ENCODE results near the gene MYL7. TPM values are rescaled to one million over a fixed set of nuclear protein-coding genes. Genes with fewer than 3 reads are reported as not detected.

The MYL7 gene
- total and polyA plus RNA-seq, 2 of the 13 experiments (the other 11 are each of a cell fraction or from before 2014, with no cell fraction given) = 1.8 TPM; not detected in 1

DNA sequence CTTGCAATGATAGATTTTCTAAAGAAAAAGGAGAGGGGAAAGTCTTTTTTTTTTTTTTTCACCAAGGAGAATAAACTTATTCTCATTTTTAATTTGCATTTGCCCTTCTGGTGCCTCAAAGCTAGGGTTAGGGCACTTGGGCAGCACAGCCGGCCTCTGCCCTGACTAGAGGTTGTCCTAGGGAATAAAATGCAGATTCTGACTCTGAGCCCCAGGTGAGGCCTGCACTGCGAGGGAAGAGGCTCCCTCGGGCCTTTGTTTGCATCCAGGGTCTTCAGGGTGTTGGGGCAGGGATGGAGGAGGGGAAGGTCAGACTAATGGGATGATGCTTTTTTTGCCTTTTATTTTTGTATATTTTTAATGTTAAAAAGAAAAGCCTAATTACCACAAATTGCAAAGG, 7.8 kb downstream of the MYL7 start:
- peaks cover 2 to 3% of the 10 kb centered on the region in 2 experiments; a peak in 1 of 5 replicates for H3K27me3 ChIP-seq (ENCODE audit: control insufficient read depth in 1 of 2, insufficient read depth in 2 of 2, low read length in 2 of 2)
- ATAC-seq (no peak), FAIRE-seq (no peak), DNase-seq (ENCODE audit: low spot score) (no peak)
- intact Hi-C loops (cut with micrococcal nuclease; ENCODE audit: unreplicated experiment) = loop anchor here (10.0 kb wide), 1 partner anchor 62 kb away; no protein-coding TSS in a partner anchor
- no TSS peak for BruUV-seq (replicated peaks)
- ChIA-PET POLR2A (no interaction called here), CTCF (ENCODE audit: low intra/inter-chr PET ratio, low total read pairs) (no interaction called here)
- H3K27ac ChIP-seq (ENCODE audit: extremely low read length, insufficient read depth, low read length) = no peak overlapping the region
- WGBS (ENCODE audit: low lambda C conversion rate) = 21% methylated on average over 3 of the region's 3 CpGs
- peaks cover 35% of the 10 kb centered on the region for H3K4me1 ChIP-seq (ENCODE audit: insufficient read depth, low read length)
- H3K36me3 ChIP-seq (replicated peaks in 1 of 2; ENCODE audit: control insufficient read depth in 1 of 2, insufficient read depth in 2 of 2, low read length in 2 of 2) = no peaks in the 10 kb centered on the region
- H2AFZ ChIP-seq (ENCODE audit: low read length) = no peak overlapping the region
- H3K9ac ChIP-seq (ENCODE audit: insufficient read depth, low read depth, low read length) = no peak overlapping the region
- in situ Hi-C loops (cut with HindIII; ENCODE audit: extremely low pct_ligation_motif_present, low pct_unique_long_range_greater_than_20kb) = no loop called here
- no peak overlapping the region for H3K4me2 ChIP-seq (ENCODE audit: low read depth, low read length)
- no peaks in the 10 kb centered on the region for H3K9me3 ChIP-seq (ENCODE audit: low read length)
- H4K20me1 ChIP-seq (ENCODE audit: insufficient read depth, low read length) = no peaks in the 10 kb centered on the region
- H3K4me3 ChIP-seq (replicated peaks in 1 of 3; ENCODE audit: insufficient read depth in 1 of 3, low read depth in 2 of 3, low read length in 3 of 3) = no peak overlapping the region
- no peaks in the 10 kb centered on the region for H3K79me2 ChIP-seq (ENCODE audit: insufficient read depth, low read length)
- TF ChIP-seq GATA4 (IDR thresholded peaks at IDR 0.05; ENCODE audit: borderline replicate concordance, low read depth) = no peak
- TF ChIP-seq ZNF3 (CRISPR knock-in tag; IDR thresholded peaks at IDR 0.05) = no peak
- TF ChIP-seq HOXA5 (CRISPR knock-in tag; IDR thresholded peaks at IDR 0.05) = no peak
- no peak for TF ChIP-seq SALL1 (CRISPR knock-in tag; IDR thresholded peaks at IDR 0.05)
- no peak for TF ChIP-seq AKAP8 (CRISPR knock-in tag; IDR thresholded peaks at IDR 0.05)
- TF ChIP-seq, protein P1, sequence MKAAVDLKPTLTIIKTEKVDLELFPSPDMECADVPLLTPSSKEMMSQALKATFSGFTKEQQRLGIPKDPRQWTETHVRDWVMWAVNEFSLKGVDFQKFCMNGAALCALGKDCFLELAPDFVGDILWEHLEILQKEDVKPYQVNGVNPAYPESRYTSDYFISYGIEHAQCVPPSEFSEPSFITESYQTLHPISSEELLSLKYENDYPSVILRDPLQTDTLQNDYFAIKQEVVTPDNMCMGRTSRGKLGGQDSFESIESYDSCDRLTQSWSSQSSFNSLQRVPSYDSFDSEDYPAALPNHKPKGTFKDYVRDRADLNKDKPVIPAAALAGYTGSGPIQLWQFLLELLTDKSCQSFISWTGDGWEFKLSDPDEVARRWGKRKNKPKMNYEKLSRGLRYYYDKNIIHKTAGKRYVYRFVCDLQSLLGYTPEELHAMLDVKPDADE (CRISPR knock-in tag; IDR thresholded peaks at IDR 0.05) = no peak
- TF ChIP-seq, protein P2, sequence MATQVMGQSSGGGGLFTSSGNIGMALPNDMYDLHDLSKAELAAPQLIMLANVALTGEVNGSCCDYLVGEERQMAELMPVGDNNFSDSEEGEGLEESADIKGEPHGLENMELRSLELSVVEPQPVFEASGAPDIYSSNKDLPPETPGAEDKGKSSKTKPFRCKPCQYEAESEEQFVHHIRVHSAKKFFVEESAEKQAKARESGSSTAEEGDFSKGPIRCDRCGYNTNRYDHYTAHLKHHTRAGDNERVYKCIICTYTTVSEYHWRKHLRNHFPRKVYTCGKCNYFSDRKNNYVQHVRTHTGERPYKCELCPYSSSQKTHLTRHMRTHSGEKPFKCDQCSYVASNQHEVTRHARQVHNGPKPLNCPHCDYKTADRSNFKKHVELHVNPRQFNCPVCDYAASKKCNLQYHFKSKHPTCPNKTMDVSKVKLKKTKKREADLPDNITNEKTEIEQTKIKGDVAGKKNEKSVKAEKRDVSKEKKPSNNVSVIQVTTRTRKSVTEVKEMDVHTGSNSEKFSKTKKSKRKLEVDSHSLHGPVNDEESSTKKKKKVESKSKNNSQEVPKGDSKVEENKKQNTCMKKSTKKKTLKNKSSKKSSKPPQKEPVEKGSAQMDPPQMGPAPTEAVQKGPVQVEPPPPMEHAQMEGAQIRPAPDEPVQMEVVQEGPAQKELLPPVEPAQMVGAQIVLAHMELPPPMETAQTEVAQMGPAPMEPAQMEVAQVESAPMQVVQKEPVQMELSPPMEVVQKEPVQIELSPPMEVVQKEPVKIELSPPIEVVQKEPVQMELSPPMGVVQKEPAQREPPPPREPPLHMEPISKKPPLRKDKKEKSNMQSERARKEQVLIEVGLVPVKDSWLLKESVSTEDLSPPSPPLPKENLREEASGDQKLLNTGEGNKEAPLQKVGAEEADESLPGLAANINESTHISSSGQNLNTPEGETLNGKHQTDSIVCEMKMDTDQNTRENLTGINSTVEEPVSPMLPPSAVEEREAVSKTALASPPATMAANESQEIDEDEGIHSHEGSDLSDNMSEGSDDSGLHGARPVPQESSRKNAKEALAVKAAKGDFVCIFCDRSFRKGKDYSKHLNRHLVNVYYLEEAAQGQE (IDR thresholded peaks at IDR 0.05; ENCODE audit: borderline replicate concordance in 1 of 2, low read depth in 1 of 2, low read length in 2 of 2) = no peak
